ENCODE measurements around the gene SCD5.

DNA sequence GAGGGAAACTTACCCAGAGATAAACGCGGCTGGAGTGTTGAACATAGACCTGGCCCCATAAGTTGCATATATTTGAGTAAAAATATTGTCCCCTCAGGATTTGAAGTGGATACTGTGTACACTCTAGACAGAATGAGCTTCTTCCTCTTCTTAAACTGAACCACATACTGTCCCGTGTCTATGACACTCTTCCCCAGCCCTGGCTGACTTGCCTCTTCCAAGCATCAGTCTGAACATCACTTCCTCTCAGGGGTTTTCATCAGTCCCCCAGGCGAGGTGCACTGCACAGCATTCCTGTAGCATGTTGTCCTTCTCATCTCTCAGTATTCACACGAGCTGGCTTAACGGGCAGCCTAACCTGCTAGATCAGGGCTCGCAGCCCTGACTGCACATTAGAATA lies 156.3 kb downstream of the SCD5 start:
- TF ChIP-seq, protein P1, sequence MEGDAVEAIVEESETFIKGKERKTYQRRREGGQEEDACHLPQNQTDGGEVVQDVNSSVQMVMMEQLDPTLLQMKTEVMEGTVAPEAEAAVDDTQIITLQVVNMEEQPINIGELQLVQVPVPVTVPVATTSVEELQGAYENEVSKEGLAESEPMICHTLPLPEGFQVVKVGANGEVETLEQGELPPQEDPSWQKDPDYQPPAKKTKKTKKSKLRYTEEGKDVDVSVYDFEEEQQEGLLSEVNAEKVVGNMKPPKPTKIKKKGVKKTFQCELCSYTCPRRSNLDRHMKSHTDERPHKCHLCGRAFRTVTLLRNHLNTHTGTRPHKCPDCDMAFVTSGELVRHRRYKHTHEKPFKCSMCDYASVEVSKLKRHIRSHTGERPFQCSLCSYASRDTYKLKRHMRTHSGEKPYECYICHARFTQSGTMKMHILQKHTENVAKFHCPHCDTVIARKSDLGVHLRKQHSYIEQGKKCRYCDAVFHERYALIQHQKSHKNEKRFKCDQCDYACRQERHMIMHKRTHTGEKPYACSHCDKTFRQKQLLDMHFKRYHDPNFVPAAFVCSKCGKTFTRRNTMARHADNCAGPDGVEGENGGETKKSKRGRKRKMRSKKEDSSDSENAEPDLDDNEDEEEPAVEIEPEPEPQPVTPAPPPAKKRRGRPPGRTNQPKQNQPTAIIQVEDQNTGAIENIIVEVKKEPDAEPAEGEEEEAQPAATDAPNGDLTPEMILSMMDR (IDR thresholded peaks at IDR 0.05): no peak
- no peak for TF ChIP-seq EZH2 (IDR thresholded peaks at IDR 0.05; ENCODE audit: borderline replicate concordance, insufficient read depth, low read depth, low read length, poor library complexity, severe bottlenecking)

All from B cell (primary cell).